Dendritic cell treated with granulocyte-macrophage colony-stimulating factor and Interleukin-4, amounts not matched to agents 40 ng/mL and 50 ng/mL, for 4 days (primary cell): ENCODE data around the gene GLIS1.

Source experiments
- H3K27ac Mint-ChIP-seq: one replicate; pipeline ENCODE4 v1.8.0; 2022; ENCODE audit warnings: mild to moderate bottlenecking, mixed read lengths
- H3K27me3 Mint-ChIP-seq: one replicate; pipeline ENCODE4 v1.8.0; 2022; ENCODE audit warnings: mild to moderate bottlenecking, mixed read lengths
- H3K36me3 Mint-ChIP-seq: one replicate; pipeline ENCODE4 v1.8.0; 2022; ENCODE audit warnings: low read depth, mixed read lengths
- H3K4me1 Mint-ChIP-seq: one replicate; pipeline ENCODE4 v1.8.0; 2022; ENCODE audit warnings: low read depth, mixed read lengths
- H3K4me3 Mint-ChIP-seq: one replicate; pipeline ENCODE4 v1.8.0; 2022; ENCODE audit warnings: mild to moderate bottlenecking, moderate library complexity, mixed read lengths
- H3K9me3 Mint-ChIP-seq: one replicate; pipeline ENCODE4 v1.8.0; 2022; ENCODE audit warnings: mixed read lengths
- intact Hi-C: fragments of 100-400 bp; cut with micrococcal nuclease; formaldehyde crosslinking; loops from one replicate; pipeline ENCODE4 v1.15.0; 2022

GLIS1 gene

GRCh38 chr1:53678938-53679825 is 59.8 kb downstream of the GLIS1 start:
- H3K9me3 Mint-ChIP-seq = no peaks in the 10 kb centered on the region
- no peaks in the 10 kb centered on the region for H3K27me3 Mint-ChIP-seq
- H3K36me3 Mint-ChIP-seq = no peaks in the 10 kb centered on the region
- H3K4me1 Mint-ChIP-seq = peaks cover 12% of the 10 kb centered on the region
- no peak overlapping the region for H3K27ac Mint-ChIP-seq
- H3K4me3 Mint-ChIP-seq = no peak overlapping the region
- intact Hi-C loops = no loop called here

GRCh38 chr1:53678507-53678906 is 60.5 kb downstream of the GLIS1 start:
- peaks cover 12% of the 10 kb centered on the region for H3K4me1 Mint-ChIP-seq
- H3K36me3 Mint-ChIP-seq = no peaks in the 10 kb centered on the region
- H3K27ac Mint-ChIP-seq = no peak overlapping the region
- H3K27me3 Mint-ChIP-seq = no peaks in the 10 kb centered on the region
- intact Hi-C loops = no loop called here
- H3K4me3 Mint-ChIP-seq = no peak overlapping the region
- no peaks in the 10 kb centered on the region for H3K9me3 Mint-ChIP-seq

- Mint-ChIP-seq H3K27ac (no peak overlapping the region), H3K9me3 (no peaks in the 10 kb centered on the region), H3K36me3 (no peaks in the 10 kb centered on the region), H3K4me1 (peaks cover 12% of the 10 kb centered on the region), H3K27me3 (no peaks in the 10 kb centered on the region), H3K4me3 (no peak overlapping the region)
- intact Hi-C loops = no loop called here
These were observed 60.9 kb downstream of the GLIS1 start for GRCh38 chr1:53678046-53678445.

GRCh38 chr1:53677486-53677885 is 61.5 kb downstream of the GLIS1 start:
- Mint-ChIP-seq H3K27ac (no peak overlapping the region), H3K36me3 (no peaks in the 10 kb centered on the region), H3K27me3 (no peaks in the 10 kb centered on the region), H3K4me3 (no peak overlapping the region), H3K9me3 (no peaks in the 10 kb centered on the region), H3K4me1 (peaks cover 8% of the 10 kb centered on the region)
- intact Hi-C loops = no loop called here

GRCh38 chr1:53672785-53673184 is 66.2 kb downstream of the GLIS1 start:
- H3K9me3 Mint-ChIP-seq = no peaks in the 10 kb centered on the region
- H3K27ac Mint-ChIP-seq = no peak overlapping the region
- H3K4me3 Mint-ChIP-seq = no peak overlapping the region
- H3K27me3 Mint-ChIP-seq = no peaks in the 10 kb centered on the region
- H3K36me3 Mint-ChIP-seq = no peaks in the 10 kb centered on the region
- intact Hi-C loops = no loop called here
- H3K4me1 Mint-ChIP-seq = no peaks in the 10 kb centered on the region

GRCh38 chr1:53672243-53672642 is 66.7 kb downstream of the GLIS1 start:
- Mint-ChIP-seq H3K4me3 (no peak overlapping the region), H3K27me3 (no peaks in the 10 kb centered on the region), H3K9me3 (no peaks in the 10 kb centered on the region), H3K36me3 (no peaks in the 10 kb centered on the region), H3K27ac (no peak overlapping the region), H3K4me1 (no peaks in the 10 kb centered on the region)
- intact Hi-C loops = no loop called here

GRCh38 chr1:53669621-53670191 is 69.3 kb downstream of the GLIS1 start:
- no peaks in the 10 kb centered on the region for H3K4me1 Mint-ChIP-seq
- intact Hi-C loops = no loop called here
- no peaks in the 10 kb centered on the region for H3K36me3 Mint-ChIP-seq
- no peak overlapping the region for H3K4me3 Mint-ChIP-seq
- H3K9me3 Mint-ChIP-seq = no peaks in the 10 kb centered on the region
- H3K27me3 Mint-ChIP-seq = no peaks in the 10 kb centered on the region
- no peak overlapping the region for H3K27ac Mint-ChIP-seq

GRCh38 chr1:53666566-53666965 is 72.4 kb downstream of the GLIS1 start:
- no peak overlapping the region for H3K27ac Mint-ChIP-seq
- no peaks in the 10 kb centered on the region for H3K4me1 Mint-ChIP-seq
- H3K4me3 Mint-ChIP-seq = no peak overlapping the region
- H3K36me3 Mint-ChIP-seq = no peaks in the 10 kb centered on the region
- H3K9me3 Mint-ChIP-seq = no peaks in the 10 kb centered on the region
- intact Hi-C loops = no loop called here
- no peaks in the 10 kb centered on the region for H3K27me3 Mint-ChIP-seq

GRCh38 chr1:53665996-53666395 is 73.0 kb downstream of the GLIS1 start:
- Mint-ChIP-seq H3K36me3 (no peaks in the 10 kb centered on the region), H3K9me3 (no peaks in the 10 kb centered on the region), H3K27me3 (no peaks in the 10 kb centered on the region), H3K4me3 (no peak overlapping the region), H3K27ac (no peak overlapping the region), H3K4me1 (no peaks in the 10 kb centered on the region)
- intact Hi-C loops = no loop called here

- Mint-ChIP-seq H3K9me3 (no peaks in the 10 kb centered on the region), H3K27ac (no peak overlapping the region), H3K4me3 (no peak overlapping the region), H3K27me3 (no peaks in the 10 kb centered on the region), H3K4me1 (no peaks in the 10 kb centered on the region), H3K36me3 (no peaks in the 10 kb centered on the region)
- intact Hi-C loops = no loop called here
These were observed 75.2 kb downstream of the GLIS1 start for GRCh38 chr1:53663529-53664300.

GRCh38 chr1:53662951-53663350 is 76.0 kb downstream of the GLIS1 start:
- Mint-ChIP-seq H3K9me3 (no peaks in the 10 kb centered on the region), H3K4me1 (no peaks in the 10 kb centered on the region), H3K27me3 (no peaks in the 10 kb centered on the region), H3K4me3 (no peak overlapping the region), H3K36me3 (no peaks in the 10 kb centered on the region), H3K27ac (no peak overlapping the region)
- intact Hi-C loops = no loop called here

GRCh38 chr1:53662169-53662568 is 76.8 kb downstream of the GLIS1 start:
- H3K27ac Mint-ChIP-seq = no peak overlapping the region
- no peaks in the 10 kb centered on the region for H3K36me3 Mint-ChIP-seq
- intact Hi-C loops = no loop called here
- no peaks in the 10 kb centered on the region for H3K4me1 Mint-ChIP-seq
- no peaks in the 10 kb centered on the region for H3K27me3 Mint-ChIP-seq
- H3K4me3 Mint-ChIP-seq = no peak overlapping the region
- no peaks in the 10 kb centered on the region for H3K9me3 Mint-ChIP-seq

GRCh38 chr1:53661496-53661895 is 77.5 kb downstream of the GLIS1 start:
- Mint-ChIP-seq H3K36me3 (no peaks in the 10 kb centered on the region), H3K4me3 (no peak overlapping the region), H3K9me3 (no peaks in the 10 kb centered on the region), H3K27ac (no peak overlapping the region), H3K4me1 (no peaks in the 10 kb centered on the region), H3K27me3 (no peaks in the 10 kb centered on the region)
- intact Hi-C loops = no loop called here

GRCh38 chr1:53660666-53661065 is 78.3 kb downstream of the GLIS1 start:
- Mint-ChIP-seq H3K9me3 (no peaks in the 10 kb centered on the region), H3K36me3 (no peaks in the 10 kb centered on the region), H3K4me1 (no peaks in the 10 kb centered on the region), H3K27me3 (peaks cover 3% of the 10 kb centered on the region), H3K27ac (no peak overlapping the region), H3K4me3 (no peak overlapping the region)
- intact Hi-C loops = no loop called here
